HepG2 (cell line): Measurements from ENCODE around the gene ZNF816. TPM values are rescaled to one million over a fixed set of nuclear protein-coding genes. Genes with fewer than 3 reads are reported as not detected.
A peak's percentile ranks its signal among the peaks of the same experiment; 100 is the strongest.
"Not testable (repeated sequence)": the region's sequence is repeated elsewhere in the genome, so short reads cannot be mapped to it uniquely, and the experiment has no call there.

ENCODE experiments used
- BCL6 ChIP-seq: IDR thresholded peaks from 2 replicates; pipeline ENCODE4 v1.6.1; 2016; ENCODE audit warnings: missing genetic modification reagents, missing compliant biosample characterization
- DNMT3B ChIP-seq: conservative IDR thresholded peaks from 2 replicates; pipeline ENCODE4 v1.6.1; 2016; ENCODE audit warnings: missing biosample characterization, control low read depth
- FOXA3 ChIP-seq: IDR thresholded peaks from 2 replicates; pipeline ENCODE4 v1.6.1; 2016; ENCODE audit warnings: missing genetic modification reagents, missing compliant biosample characterization
- HMG20B ChIP-seq: conservative IDR thresholded peaks from 2 replicates; pipeline ENCODE4 v1.6.1; 2016; ENCODE audit warnings: missing genetic modification reagents, missing compliant biosample characterization
- ISL2 ChIP-seq: sonication (generic); formaldehyde crosslinking; IDR thresholded peaks from 2 replicates; pipeline ENCODE4 v1.5.0; 2020; ENCODE audit warnings: missing genetic modification reagents
- KAT8 ChIP-seq: IDR thresholded peaks from 2 replicates; pipeline ENCODE4 v1.6.1; 2016; ENCODE audit warnings: missing genetic modification reagents, missing compliant biosample characterization
- LCORL ChIP-seq, 2 experiments: fragments of 450-650 bp in 1 of 2; sonication (generic) in 1 of 2; formaldehyde crosslinking in 1 of 2; IDR thresholded peaks; 2 replicates each; pipeline versions ENCODE4 v1.5.0 to v1.6.1; 2017 to 2020; ENCODE audit warnings: antibody characterized with exemption in 1 of 2, missing genetic modification reagents in 1 of 2
- MIER3 ChIP-seq: IDR thresholded peaks from 2 replicates; pipeline ENCODE4 v1.6.1; 2016; ENCODE audit warnings: missing compliant biosample characterization, borderline replicate concordance
- PITX1 ChIP-seq: sonication (generic); formaldehyde crosslinking; IDR thresholded peaks from 2 replicates; pipeline ENCODE4 v1.5.1; 2020; ENCODE audit warnings: mild to moderate bottlenecking, missing genetic modification reagents
- PPARG ChIP-seq: conservative IDR thresholded peaks from 2 replicates; pipeline ENCODE4 v1.6.1; 2016; ENCODE audit warnings: missing biosample characterization, missing genetic modification reagents
- ZNF12 ChIP-seq: sonication (generic); formaldehyde crosslinking; IDR thresholded peaks from 2 replicates; pipeline ENCODE4 v1.5.0; 2020; ENCODE audit warnings: missing genetic modification reagents
- ZNF335 ChIP-seq: sonication (generic); formaldehyde crosslinking; IDR thresholded peaks from 2 replicates; pipeline ENCODE4 v1.4.0; 2020; ENCODE audit warnings: missing genetic modification reagents
- polyA plus RNA-seq, 8 experiments: library from polyadenylated mRNA; depleted of rRNA in 3 of 8; stranded (reverse) in 7 of 8; unstranded in 1 of 8; fragments of >200 nt; fragmentation: Illumina TruSeq in 4 of 8; extraction: Trizol in 4 of 8; gene quantifications; 2 replicates each; pipeline versions ENCODE4 v1.2.1 to v1.2.3, GENCODE V29; 2011 to 2016; ENCODE audit warnings: low read depth in 4 of 8, missing spikeins in 1 of 8, mixed read lengths in 1 of 8; ENCODE audit not compliant: insufficient read depth in 1 of 8
- total RNA-seq, 5 experiments: library from RNA; depleted of rRNA; stranded (reverse); fragments of >200 nt; fragmentation: Illumina TruSeq; extraction: Trizol; gene quantifications; 2 replicates each; pipeline ENCODE4 v1.2.3, GENCODE V29; 2016; ENCODE audit warnings: low read depth in 1 of 5
- TF ChIP-seq, protein P1 (sequence below): IDR thresholded peaks from 2 replicates; pipeline ENCODE4 v1.6.1; 2016; ENCODE audit warnings: low read depth, missing genetic modification reagents, missing compliant biosample characterization
- TF ChIP-seq, protein P2 (sequence below): IDR thresholded peaks from 2 replicates; pipeline ENCODE4 v1.6.1; 2016
- TF ChIP-seq, protein P3 (sequence below): sonication (generic); formaldehyde crosslinking; IDR thresholded peaks from 2 replicates; pipeline ENCODE4 v1.4.0; 2020; ENCODE audit warnings: missing genetic modification reagents
- TF ChIP-seq, protein P4 (sequence below): IDR thresholded peaks from 2 replicates; pipeline ENCODE4 v1.6.1; 2012; ENCODE audit warnings: low read depth, low read length, improper control_type of control experiment

Gene ZNF816
- total and polyA plus RNA-seq, 2 of the 13 experiments (the other 11 are each of a cell fraction or from before 2014, with no cell fraction given), result 5.2 to 14.1 TPM

DNA sequence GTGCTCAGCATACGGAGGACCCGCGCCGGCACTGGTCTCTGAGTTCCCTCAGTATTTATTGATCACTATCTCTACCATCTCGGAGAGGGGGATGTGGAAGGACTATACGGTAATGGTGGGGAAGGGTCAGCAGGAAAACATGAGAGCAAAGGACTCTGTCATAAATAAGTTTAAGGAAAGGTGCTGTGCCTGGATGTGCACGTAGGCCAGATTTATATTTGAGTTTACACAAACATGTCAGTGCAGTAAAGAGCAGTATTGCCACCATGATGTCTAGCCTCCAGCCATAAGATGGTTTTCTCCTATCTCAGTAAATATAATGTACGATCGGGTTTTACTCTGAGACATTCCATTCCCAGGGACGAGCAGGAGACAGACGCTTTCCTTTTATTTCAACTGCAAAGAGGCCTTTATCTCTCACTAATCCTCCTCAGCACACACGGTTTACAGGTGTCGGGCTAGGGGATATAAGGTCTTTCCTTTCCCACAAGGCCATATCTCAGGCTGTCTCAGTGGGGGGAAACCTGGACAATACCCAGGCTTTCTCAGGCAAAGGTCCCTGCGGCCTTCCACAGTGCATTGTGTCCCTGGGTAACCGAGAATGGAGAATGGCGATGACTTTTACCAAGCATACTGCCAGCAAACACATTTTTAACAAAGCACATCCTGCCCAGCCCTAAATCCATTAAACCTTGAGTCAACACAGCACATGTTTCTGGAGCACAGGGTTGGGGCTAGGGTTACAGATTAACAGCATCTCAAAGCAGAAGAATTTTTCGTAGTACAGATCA lies 17.8 kb downstream of the ZNF816 start (continued):
- TF ChIP-seq, protein P1, sequence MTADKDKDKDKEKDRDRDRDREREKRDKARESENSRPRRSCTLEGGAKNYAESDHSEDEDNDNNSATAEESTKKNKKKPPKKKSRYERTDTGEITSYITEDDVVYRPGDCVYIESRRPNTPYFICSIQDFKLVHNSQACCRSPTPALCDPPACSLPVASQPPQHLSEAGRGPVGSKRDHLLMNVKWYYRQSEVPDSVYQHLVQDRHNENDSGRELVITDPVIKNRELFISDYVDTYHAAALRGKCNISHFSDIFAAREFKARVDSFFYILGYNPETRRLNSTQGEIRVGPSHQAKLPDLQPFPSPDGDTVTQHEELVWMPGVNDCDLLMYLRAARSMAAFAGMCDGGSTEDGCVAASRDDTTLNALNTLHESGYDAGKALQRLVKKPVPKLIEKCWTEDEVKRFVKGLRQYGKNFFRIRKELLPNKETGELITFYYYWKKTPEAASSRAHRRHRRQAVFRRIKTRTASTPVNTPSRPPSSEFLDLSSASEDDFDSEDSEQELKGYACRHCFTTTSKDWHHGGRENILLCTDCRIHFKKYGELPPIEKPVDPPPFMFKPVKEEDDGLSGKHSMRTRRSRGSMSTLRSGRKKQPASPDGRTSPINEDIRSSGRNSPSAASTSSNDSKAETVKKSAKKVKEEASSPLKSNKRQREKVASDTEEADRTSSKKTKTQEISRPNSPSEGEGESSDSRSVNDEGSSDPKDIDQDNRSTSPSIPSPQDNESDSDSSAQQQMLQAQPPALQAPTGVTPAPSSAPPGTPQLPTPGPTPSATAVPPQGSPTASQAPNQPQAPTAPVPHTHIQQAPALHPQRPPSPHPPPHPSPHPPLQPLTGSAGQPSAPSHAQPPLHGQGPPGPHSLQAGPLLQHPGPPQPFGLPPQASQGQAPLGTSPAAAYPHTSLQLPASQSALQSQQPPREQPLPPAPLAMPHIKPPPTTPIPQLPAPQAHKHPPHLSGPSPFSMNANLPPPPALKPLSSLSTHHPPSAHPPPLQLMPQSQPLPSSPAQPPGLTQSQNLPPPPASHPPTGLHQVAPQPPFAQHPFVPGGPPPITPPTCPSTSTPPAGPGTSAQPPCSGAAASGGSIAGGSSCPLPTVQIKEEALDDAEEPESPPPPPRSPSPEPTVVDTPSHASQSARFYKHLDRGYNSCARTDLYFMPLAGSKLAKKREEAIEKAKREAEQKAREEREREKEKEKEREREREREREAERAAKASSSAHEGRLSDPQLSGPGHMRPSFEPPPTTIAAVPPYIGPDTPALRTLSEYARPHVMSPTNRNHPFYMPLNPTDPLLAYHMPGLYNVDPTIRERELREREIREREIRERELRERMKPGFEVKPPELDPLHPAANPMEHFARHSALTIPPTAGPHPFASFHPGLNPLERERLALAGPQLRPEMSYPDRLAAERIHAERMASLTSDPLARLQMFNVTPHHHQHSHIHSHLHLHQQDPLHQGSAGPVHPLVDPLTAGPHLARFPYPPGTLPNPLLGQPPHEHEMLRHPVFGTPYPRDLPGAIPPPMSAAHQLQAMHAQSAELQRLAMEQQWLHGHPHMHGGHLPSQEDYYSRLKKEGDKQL (CRISPR knock-in tag), result 0 out of 2 replicates have a peak, but pooled peaks have one; percentile 33
- TF ChIP-seq, protein P2, sequence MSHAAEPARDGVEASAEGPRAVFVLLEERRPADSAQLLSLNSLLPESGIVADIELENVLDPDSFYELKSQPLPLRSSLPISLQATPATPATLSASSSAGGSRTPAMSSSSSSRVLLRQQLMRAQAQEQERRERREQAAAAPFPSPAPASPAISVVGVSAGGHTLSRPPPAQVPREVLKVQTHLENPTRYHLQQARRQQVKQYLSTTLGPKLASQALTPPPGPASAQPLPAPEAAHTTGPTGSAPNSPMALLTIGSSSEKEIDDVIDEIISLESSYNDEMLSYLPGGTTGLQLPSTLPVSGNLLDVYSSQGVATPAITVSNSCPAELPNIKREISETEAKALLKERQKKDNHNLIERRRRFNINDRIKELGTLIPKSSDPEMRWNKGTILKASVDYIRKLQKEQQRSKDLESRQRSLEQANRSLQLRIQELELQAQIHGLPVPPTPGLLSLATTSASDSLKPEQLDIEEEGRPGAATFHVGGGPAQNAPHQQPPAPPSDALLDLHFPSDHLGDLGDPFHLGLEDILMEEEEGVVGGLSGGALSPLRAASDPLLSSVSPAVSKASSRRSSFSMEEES (CRISPR knock-in tag), result 0 out of 2 replicates have a peak, but pooled peaks have one; percentile 43
- TF ChIP-seq FOXA3 (CRISPR knock-in tag) (peak; percentile 94), PITX1 (CRISPR knock-in tag) (peak; percentile 99), BCL6 (CRISPR knock-in tag) (0 out of 2 replicates have a peak, but pooled peaks have one; percentile 11), PPARG (CRISPR knock-in tag) (peak; percentile 50; the same call in 1 of the 2 replicates), DNMT3B (0 out of 2 replicates have a peak, but pooled peaks have one; percentile 32), ISL2 (CRISPR knock-in tag) (peak; percentile 39; the same call in 1 of the 2 replicates), MIER3 (peak; percentile 60; the same call in 1 of the 2 replicates), ZNF12 (peak; percentile 31; the same call in 1 of the 2 replicates), HMG20B (CRISPR knock-in tag) (0 out of 2 replicates have a peak, but pooled peaks have one; percentile 65), LCORL (CRISPR knock-in tag; IDR thresholded peaks at IDR 0.05) (0 out of 2 replicates have a peak, but pooled peaks have one; percentile 40), ZNF335 (peak; percentile 50; the same call in 1 of the 2 replicates), KAT8 (CRISPR knock-in tag) (peak; percentile 68)
- TF ChIP-seq, protein P3, sequence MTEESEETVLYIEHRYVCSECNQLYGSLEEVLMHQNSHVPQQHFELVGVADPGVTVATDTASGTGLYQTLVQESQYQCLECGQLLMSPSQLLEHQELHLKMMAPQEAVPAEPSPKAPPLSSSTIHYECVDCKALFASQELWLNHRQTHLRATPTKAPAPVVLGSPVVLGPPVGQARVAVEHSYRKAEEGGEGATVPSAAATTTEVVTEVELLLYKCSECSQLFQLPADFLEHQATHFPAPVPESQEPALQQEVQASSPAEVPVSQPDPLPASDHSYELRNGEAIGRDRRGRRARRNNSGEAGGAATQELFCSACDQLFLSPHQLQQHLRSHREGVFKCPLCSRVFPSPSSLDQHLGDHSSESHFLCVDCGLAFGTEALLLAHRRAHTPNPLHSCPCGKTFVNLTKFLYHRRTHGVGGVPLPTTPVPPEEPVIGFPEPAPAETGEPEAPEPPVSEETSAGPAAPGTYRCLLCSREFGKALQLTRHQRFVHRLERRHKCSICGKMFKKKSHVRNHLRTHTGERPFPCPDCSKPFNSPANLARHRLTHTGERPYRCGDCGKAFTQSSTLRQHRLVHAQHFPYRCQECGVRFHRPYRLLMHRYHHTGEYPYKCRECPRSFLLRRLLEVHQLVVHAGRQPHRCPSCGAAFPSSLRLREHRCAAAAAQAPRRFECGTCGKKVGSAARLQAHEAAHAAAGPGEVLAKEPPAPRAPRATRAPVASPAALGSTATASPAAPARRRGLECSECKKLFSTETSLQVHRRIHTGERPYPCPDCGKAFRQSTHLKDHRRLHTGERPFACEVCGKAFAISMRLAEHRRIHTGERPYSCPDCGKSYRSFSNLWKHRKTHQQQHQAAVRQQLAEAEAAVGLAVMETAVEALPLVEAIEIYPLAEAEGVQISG, result peak; percentile 32; the same call in 1 of the 2 replicates
- TF ChIP-seq, protein P4, sequence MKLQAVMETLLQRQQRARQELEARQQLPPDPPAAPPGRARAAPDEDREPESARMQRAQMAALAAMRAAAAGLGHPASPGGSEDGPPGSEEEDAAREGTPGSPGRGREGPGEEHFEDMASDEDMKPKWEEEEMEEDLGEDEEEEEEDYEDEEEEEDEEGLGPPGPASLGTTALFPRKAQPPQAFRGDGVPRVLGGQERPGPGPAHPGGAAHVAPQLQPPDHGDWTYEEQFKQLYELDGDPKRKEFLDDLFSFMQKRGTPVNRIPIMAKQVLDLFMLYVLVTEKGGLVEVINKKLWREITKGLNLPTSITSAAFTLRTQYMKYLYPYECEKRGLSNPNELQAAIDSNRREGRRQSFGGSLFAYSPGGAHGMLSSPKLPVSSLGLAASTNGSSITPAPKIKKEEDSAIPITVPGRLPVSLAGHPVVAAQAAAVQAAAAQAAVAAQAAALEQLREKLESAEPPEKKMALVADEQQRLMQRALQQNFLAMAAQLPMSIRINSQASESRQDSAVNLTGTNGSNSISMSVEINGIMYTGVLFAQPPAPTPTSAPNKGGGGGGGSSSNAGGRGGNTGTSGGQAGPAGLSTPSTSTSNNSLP, result peak; percentile 54; the same call in 1 of the 2 replicates
- TF ChIP-seq LCORL (IDR thresholded peaks at IDR 0.05), result not testable (repeated sequence)
